Epidermal melanocyte (primary cell): ENCODE measurements around the gene RNF39.
"Not testable (repeated sequence)": the region's sequence is repeated elsewhere in the genome, so short reads cannot be mapped to it uniquely, and the experiment has no call there.

ENCODE experiments used
- DNase-seq: peaks from one replicate; pipeline ENCODE4 v3.0.0; 2011; ENCODE audit warnings: low spot score; ENCODE audit not compliant: insufficient read length

RNF39 gene

GRCh38 chr6:30075094-30075789 is at the start of gene RNF39:
Gene RNF39, minus strand, starts transcription at chr6:30075769. Its CDS starts 184 bp downstream, at chr6:30075585.
- DNase-seq: no peak

DNA sequence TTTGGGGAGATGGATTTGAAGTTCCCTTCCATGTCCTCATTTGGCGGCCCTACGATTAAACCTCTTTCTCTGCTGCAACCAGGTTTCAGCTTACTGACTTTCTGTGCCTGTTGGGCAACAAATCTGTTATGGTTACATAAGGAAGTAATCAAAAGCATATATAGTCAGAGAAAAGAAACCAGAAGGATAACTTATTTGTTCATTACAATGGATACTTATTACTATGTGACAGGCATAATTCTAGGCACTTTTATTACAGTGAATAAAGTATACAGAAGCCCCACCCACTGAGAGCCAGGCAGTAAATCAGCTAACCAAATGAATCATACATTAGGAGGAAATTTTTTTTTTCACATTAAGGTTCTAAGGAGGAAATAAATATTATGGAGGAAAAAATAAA is 46.9 kb upstream of the RNF39 start:
- DNase-seq: no peak

- DNase-seq: no peak
Measured at GRCh38 chr6:30121446-30122366, 46.1 kb upstream of the RNF39 start.

DNA sequence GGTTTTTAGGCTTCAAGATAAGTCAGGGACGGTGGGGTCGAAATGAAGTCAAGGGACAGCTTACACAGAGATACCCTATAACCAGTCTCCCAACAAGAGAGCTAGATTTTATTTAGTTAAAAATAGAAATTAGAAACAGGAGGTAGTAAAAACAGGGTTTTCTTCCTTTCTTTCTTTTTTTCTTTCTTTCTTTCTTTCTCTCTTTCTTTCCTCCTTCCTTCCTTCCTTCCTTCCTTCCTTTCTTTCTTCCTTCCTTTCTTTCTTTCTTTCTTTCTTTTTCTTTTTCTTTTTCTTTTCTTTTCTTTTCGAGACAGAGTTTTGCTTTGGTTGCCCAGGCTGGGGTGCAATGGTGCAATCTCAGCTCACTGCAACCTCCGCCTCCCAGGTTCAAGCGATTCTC is 43.1 kb upstream of the RNF39 start:
- DNase-seq: not testable (repeated sequence)

DNA sequence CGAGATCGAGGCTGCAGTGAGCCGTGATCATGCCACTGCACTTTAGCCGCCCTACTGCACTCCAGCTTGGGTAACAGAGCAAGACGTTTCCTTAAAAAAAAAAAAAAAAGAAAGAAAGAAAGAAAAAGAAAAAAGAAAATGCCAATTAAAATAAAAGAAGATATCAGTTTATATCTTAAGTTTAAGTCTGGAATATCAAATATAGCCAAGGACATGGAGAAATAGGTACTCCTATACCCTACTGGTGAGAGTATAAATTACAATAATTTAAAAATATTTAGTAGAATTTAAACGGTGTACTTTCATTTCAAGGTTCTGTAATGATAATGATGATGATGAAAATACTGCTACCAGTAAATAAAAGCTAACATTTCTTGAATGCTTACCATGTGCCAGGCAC is 41.2 kb upstream of the RNF39 start:
- DNase-seq: no peak

DNA sequence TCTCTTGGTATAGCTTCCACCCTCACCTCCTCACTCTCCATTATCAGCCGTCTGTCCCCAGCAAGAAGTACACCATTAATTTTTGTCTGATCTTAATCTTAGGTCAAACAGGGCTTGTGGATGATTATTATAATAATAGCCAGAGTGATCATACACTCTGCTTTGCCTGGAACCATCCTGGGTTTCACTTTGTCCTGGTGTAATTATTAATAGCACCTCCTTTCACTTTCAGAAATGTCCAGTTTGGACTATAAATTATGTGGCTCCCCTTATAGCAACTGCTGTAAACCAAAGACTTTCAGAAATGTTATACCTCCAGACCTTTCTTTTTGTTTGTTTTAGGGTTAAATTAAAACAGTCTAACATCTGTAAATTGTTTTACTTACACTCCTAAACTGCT is 38.3 kb upstream of the RNF39 start:
- DNase-seq: no peak

DNA sequence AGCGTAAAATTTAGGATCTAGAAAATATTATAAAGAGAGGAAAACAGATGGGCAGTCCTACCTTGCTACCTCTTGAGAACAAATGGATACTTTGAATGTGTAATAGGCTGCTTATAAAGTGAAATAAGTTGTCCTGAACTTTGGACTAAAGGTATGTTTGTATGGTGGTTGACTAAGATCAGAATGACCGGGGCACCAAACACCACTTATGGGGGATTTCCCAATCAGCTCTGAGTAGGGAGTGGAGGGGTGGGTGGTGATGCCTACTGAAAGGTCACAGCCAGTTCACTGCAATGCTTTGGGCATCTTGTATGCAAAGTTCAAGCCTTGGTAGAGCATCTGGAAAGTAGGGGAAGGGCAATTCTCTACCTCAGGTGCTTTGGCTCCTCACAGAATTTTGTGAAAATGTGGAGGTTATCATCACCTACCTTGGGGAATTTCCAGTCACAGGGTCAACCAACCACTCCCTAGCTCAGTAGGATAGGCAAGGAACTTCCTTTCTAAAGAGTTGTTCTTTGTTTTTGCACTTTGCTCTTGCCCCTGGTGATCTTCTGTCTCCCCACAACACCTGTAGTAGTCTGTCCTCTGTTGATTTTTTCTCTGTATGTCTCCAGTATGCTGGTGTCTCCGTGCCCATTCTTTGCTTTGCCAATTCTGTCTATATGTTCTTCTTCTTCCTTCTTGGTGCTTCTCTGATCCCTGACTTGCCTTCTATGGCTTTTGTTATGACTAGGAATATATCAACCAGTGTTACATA is 37.6 kb upstream of the RNF39 start, which contains the start of gene TRIM31:
Gene TRIM31, minus strand, starts transcription at position 88 of the 757 bp plus-strand sequence. CDS start 285 bp downstream, outside the sequence.
- no peak for DNase-seq

DNA sequence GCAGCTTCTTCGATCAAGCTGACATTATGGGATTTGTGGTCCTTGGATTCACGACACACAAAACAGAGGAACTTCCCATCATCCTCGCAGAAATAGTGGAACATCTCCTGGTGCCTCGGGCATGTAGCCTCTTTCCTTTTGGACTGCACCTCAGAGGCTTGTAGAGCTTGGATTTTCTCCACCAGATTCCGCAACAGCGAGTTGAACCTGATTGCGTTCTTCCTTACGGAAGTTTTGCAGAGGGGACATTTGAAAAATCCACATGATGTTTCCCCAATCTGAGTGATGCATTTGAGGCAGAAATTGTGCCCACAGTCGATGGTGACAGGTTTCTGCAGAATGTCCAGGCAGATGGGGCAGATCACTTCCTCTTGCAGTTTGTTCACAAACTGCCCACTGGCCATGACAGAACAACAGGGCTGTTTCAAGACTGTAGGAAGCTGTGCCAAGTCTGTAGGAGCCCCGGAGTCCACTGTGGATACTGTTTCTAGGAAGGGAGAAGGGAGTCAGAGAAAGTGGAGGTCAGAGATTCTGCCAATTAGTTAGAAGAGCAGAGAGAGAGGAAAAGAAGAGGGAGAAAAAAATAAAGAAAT is 36.9 kb upstream of the RNF39 start:
- DNase-seq: no peak

- DNase-seq: no peak
Measured at GRCh38 chr6:30111266-30111856, 35.8 kb upstream of the RNF39 start.

GRCh38 chr6:30104661-30105060 is 29.1 kb upstream of the RNF39 start:
- no peak for DNase-seq

- no peak for DNase-seq
Measured at GRCh38 chr6:30103872-30104179, 28.3 kb upstream of the RNF39 start.

GRCh38 chr6:30102970-30103871 is 27.7 kb upstream of the RNF39 start:
- DNase-seq: peak; percentile 81

DNA sequence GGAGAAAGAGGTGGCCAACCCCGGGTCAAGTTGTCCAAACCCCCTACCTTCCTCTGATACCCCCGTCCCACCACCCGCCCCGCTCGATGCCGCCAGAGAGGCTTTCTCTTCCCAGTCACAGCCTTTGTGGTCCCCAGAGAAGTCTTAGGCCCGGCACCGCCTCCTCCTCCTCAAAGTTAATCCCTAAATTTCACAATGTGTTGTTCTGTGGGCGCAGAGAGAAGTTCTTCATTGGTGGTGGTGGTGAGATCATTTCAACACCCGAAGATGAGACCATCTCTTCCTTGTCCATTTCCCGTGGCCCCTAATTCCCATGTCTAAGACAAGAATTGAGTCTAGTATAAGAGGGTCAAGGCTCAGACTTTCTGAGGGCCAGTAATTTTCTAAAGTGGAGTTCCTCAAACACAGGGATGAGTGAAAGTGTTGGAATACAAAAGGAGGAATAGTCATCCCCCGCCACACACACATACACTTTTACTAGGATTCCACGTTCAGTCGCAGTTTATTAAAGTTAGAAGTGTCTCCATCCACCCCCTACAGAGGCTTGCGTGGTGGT is 26.9 kb upstream of the RNF39 start:
- DNase-seq: no peak

DNA sequence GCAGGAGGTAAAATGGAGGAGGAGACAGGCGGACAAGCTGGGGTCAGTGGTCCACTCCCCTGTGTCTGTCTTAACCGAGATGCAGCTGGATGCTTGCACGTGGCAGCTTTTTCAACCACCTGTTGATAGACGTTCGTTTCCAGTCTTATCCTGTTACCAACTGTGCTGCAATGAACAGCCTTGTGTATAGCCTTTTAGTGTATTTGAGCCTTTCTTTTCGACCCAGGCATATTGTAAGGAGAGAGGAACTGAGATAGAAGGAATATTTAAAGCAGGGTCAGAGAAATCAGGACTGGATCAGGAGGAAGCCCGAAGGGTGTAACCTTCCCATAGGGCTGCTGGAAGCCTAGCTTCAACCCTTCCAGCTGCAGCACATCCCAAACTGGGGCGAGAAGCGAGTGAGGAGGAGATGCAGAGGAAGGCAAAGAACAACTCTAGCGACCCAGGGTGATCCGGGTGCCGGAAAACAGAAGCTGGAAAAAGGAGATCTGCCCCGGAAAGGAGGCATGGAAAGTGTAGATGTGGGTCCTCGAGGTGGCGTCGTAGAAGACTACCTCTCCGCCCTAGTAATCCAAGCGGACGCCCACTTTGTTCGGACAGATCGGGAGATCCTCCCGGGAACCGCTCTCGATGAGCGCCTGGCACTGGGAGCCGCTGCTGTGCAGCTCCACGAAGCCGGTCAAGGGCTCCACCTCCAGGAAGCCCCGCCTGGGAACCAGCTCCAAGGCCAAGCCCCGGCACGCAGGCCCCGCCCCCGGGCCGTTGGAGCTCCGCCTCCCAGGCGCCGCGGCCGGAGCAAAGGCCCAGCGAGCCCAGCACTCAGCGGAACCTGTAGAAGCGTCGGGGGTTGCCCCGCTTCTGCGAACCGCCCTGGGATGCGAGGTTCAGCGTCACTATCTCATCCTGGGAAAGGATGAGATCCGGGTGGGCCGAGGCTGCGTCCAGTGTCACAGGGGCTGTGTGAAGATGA is 26.2 kb upstream of the RNF39 start:
- peak; percentile 86 for DNase-seq

- no peak for DNase-seq
Measured at GRCh38 chr6:30100585-30101443, 25.2 kb upstream of the RNF39 start.

- no peak for DNase-seq
Measured at GRCh38 chr6:30100154-30100553, 24.6 kb upstream of the RNF39 start.

DNA sequence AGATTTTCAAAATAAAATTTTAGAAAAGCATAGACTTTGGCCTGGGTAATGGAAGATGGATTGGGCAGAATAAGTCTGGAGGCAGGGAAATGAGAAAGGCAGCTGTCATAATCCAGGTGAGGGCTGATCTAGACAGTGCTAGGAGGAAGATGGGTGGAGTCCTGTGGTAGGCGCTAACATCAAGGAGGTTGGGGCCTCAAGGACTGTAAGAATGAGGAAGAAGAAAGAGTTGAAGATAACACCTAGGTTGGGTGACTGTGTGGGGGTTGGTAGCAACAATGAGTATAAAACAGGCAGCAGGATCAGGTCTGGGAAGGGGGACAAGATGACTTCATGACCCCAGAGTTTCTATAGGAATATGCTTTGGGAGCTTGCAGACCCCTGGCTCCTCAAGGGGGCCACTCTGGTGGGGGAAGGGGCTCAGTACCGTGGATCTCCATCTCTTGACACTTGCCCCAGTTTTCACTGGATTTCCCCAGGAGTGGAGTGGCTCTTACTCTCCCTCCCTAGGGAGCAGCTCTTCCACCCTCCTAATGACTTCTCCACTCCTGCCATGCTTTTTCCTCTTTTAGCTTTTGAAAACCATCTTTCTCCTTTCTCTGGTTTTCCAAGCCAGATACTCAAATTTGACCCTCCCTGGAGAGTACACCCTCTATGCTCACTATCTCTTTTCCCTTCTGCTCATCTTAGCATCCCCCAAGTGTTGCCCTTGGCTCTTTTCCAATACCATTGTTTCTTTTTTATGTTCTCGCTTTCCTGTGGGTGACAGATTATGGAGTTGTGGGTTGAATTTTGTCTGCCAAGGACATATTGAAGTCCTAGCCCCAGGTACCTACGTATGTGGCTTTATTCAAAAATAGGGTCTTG is 22.6 kb upstream of the RNF39 start:
- DNase-seq: no peak
